NCI-H146 (cell line): ENCODE measurements around the gene EEF1E1.
A peak's percentile ranks its signal among the peaks of the same experiment; 100 is the strongest.

Experiments used
- DNase-seq: peaks from one replicate; lab custom pipeline; 2025; lab: John Stamatoyannopoulos, UW

Gene EEF1E1

DNA sequence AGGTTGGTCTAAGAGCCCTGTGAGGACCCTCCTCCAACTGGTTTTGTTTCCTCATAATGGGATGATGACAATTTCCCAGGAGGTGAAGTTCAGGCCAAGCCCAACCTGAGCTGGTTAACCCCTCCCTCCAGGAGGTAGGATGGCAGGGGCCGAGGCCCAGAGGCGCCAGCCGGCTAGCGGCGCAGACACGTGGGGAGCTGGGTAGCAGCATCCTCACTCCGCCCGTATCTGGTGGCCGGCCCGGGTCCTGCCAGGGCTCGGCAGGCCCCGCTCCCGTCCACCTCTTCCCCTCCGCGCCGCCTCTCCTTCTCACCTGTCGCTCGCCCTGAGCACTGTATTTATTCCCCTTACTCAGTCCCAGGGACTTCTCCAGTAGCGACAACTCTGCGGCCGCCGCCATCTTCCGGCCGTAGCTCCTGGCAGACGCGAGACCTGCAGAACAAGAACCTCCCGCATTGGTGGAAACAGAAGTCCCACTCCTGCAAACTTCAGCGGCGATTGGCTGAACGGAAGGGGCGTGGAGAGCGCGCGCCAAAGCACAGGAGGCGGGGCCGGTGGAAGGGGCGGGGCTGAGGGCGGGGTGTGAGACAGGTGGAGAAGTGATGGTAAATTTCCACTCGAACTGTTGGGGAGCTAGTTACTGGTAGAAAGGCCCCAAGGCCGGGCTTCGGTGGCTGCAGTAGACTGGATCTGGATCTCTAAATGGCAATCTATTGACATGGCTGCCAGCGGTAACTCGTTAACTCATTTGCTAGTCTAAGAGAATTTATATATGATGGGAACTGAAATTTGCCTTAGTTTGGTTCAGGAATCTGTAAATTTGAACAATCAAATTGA, at the start of gene EEF1E1:
EEF1E1 (minus strand) TSS at position 427 of the 837 bp plus-strand sequence; CDS start at position 400, 27 bp downstream.
- DNase-seq: peak; percentile 97

DNA sequence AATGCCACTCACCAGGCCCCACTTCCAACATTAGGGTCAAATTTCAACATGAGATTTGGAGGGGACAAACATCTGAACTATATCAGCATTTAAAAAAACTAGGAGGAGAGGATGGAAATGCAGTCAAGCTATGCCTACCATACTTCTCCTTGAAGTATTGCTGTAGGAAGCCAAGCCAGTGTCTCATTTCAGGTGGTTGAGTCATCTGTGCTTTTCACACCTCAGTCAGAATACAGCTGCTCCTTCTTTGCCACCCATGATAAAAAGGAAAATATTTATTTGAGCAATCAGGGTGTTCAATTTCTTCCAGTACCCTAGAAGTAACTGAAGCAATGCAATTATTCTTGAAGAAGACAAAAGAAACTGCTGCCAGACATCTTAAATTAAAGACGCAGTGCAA, 47.0 kb upstream of the EEF1E1 start:
- DNase-seq: no peak

- no peak for DNase-seq
These were observed 41.6 kb upstream of the EEF1E1 start for GRCh38 chr6:8143945-8144344.

DNA sequence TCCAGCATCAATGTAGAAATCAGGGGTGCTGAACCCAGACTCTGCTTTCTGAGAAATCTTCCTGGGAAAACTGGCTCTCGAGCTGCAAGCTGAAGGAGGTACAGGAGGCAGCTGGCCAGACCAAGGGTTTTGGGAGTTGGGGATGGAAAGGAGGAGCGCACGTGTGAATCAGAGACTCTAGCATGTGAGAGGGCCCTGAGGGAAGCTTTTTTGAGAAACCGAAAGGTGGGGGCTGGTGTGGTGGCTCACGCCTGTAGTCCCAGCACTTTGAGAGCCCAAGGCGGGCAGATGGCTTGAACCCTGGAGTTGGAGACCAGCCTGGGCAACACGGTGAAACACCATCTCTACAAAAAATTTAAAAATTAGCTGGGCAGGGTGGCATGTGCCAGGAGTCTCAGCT, 37.1 kb upstream of the EEF1E1 start:
- DNase-seq: no peak

- no peak for DNase-seq
These were observed 35.2 kb upstream of the EEF1E1 start for GRCh38 chr6:8137529-8137939.

DNA sequence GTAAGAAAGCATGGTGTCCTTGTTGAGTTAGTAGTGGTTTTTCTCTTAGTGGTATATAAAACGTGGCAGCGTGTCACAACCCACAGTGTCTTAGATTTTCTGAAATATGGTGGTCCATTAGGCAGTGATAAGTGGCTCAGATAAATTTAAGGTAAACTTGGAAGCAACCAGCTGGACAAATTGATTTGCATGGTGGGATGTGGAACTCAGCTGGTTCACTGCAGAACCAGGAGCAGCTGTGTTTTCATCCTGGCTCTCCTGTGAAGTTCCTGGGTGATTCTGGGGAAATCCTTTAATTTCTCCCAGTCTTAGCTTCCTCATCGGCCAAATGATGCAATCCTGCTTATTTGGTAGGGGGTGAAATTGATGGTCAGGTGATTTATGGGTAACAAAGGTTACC, 32.9 kb upstream of the EEF1E1 start:
- DNase-seq: no peak

GRCh38 chr6:8132130-8132529, 29.8 kb upstream of the EEF1E1 start:
- no peak for DNase-seq

DNA sequence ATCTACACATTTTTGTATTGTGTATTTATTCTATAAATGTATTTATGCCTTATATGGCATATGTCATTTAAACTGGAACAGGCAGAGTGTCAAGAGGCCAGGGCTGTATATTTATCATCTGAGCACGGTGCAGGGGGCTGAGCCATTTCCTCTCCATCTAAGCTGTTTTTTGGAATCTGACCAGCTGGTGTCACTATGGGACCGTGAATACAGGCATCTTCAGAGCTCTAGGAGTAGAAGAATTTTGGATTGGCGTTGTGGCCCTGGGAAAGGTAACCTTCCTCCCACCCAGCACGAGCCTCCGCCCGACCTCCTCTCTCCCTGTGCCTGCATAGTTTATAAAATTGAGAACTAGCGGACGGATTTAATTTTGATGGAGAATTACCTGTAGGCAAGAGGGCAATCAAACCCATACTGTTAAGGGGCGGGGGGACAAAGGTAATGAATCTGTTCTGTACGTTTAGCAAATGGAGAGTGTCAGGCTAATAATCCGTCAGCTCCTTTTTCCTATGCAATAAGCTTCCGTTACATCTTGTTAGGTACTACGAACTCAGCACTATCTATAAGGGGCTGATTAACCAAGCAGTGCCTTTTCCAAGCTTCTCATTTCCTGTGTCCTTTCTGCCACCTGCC, 29.0 kb upstream of the EEF1E1 start:
- peak; percentile 73 for DNase-seq

DNA sequence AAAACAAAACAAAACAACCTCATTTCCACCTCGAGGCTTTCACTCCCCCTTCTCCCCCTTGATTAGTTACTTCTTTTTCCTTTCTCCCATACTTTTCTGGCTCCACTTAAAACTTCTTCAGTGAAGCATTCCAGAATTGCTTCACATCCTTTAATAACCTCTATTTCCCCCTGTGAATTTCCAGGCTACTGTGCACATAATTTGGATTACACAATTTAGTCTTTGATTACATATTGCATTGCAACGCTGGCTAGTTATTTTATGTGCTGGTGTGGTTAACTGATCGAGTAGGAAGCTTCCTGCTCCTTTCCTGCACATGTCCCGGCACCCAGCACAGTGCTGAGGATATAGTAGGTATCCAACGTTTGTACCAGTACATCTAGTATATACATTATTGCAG, 28.1 kb upstream of the EEF1E1 start:
- no peak for DNase-seq

DNA sequence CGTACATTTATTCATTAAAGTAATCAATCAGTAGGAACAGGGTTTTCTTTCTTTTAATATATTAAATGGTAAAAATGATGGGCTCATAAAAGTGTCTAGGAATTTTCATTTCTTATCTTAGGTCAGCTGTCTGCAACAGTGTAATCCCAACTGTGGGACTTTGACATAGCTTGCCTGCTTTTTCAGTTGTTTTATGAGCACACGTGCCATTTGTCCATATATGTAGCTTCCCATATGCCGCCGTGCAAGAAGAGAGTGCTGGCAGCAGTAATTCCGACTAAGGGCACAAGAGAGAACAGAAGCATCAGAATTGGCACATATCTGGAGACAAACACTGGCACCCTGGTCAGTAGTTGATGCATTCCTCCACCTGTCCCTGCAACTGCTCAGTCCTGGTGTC, 20.9 kb upstream of the EEF1E1 start:
- DNase-seq: no peak

DNA sequence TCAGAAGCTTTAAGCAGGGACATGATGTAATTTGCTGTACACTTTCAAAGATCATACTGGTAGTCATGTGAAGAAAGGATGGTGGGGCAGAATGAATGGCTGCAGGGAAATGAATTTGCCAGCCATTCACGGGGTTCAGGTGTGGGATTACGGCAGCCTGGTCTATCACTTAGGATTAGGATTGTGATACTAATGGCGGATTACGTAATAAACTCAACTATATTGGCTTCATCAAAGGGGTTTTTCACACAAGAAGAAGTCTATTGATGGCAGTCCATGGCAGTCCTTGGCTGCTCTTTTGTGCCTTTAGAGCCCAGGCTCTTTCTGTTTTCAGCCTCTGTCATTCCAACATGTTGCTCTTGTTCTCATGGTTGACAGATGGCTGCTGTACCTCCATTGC, 12.6 kb upstream of the EEF1E1 start:
- DNase-seq: no peak

- DNase-seq: no peak
These were observed 10.8 kb upstream of the EEF1E1 start for GRCh38 chr6:8113131-8113654.

- no peak for DNase-seq
These were observed 8.4 kb upstream of the EEF1E1 start for GRCh38 chr6:8110725-8111124.

DNA sequence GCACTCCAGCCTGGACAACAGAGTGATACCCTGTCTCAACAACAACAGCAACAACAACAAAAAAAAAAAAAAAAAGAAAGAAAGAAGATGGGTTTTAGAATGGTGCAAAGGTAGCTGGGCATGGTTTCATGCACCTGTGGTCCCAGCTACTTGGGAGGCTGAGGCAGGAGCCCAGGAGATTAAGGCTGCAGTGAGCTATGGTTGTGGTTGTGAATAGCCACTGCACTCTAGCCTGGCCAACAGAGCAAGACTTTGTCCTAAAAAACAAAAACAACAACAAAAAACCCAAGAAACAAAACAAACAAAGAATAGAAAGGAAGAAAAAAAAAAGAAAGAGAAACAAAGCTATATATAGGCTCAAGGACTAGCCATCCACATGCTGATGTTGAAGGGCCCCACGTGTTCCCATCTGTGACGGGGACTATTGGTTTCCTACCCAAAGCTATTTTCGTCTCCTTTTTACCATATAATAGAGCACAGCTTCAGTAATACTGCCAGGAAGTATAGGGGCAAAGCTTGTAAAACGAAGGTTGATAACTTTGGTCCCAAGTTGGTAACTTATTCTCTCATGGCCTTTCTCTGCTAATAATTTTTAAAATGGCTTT, 7.9 kb upstream of the EEF1E1 start:
- DNase-seq: no peak

DNA sequence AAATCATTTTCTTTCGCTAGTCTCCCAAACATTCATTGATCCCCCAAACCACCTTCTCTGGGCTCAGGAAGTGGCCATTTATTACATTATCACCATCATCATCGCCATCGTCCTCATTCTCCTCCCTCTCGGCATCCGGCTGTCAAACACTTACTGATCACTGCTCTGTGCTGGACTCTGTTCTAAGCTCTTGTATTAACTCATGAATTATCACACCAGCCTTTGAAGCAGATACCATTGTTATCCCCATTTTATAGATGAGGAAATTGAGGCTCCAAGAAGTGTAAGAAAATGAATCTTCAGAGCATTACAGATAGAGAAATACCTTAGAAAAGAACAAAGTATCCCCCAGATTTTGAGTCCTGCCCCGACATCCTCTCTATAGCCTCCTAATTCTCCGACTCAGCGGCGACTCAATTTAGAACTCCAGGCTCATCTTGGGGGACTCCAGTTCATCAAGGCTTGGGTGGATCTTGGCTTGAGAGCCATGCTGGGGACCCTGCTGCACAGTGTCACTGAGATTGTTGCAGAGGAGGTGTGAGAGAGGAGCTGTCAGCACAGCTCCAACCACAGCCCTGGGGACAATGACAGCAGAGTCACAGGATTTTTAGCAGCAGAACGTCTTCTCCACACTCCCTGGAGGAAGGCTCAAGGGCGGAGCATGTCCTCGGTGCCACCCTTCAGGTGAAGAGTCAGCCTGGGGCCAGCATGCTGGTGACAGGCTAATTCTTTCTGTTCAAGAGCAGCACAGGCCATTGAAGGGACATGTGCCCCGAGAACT, 6.6 kb upstream of the EEF1E1 start:
- DNase-seq: no peak

- DNase-seq: peak; percentile 4
These were observed 5.8 kb upstream of the EEF1E1 start for GRCh38 chr6:8108031-8108660.

DNA sequence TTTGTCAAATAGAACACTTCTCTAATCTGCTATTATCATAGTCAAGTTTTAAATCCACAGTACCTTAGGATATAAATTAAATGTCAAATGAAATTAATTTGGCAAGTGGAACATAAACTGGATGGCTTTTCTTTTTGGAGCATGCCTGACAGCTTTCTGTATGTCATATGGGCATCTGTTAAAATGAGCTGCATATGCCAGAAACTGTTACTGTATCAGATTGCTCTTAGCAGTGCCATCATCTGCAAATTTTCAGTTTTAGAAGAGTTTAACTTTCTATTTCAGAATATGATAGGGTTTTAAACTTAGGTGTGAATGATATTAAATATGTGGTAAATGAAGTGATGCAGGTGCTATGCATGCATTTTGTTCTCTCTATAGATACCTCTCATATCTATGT, 3.4 kb upstream of the EEF1E1 start:
- DNase-seq: no peak

DNA sequence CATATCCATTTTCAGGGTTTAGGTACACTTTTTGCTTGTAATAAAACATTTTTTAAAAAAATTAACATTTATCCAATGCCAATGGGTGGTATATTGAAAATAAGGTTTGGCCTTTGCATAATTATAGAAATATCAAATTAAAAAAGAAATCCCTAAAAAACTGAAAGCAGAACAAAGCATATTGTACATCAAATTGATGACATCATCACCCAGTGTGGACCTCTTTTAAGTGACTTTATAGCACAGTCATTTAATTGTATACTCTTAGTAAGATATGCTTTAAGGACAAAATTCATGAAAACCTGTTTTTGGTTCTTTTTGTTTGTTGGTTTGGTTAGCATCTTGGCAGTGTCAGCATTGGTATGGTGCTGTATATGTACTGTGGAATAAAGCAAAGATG, 1.4 kb upstream of the EEF1E1 start:
- DNase-seq: no peak

GRCh38 chr6:8100159-8100854, 2.0 kb downstream of the EEF1E1 start:
- no peak for DNase-seq

GRCh38 chr6:8090650-8091049, 11.7 kb downstream of the EEF1E1 start:
- no peak for DNase-seq

GRCh38 chr6:8088886-8089285, 13.5 kb downstream of the EEF1E1 start:
- DNase-seq: no peak
